ENCODE data around the gene ARHGAP12. TPM values are rescaled to one million over a fixed set of nuclear protein-coding genes. Genes with fewer than 3 reads are reported as not detected.

ARHGAP12 gene
- polyA plus RNA-seq, 1 donor from 2014 or later = 62.6 TPM

DNA sequence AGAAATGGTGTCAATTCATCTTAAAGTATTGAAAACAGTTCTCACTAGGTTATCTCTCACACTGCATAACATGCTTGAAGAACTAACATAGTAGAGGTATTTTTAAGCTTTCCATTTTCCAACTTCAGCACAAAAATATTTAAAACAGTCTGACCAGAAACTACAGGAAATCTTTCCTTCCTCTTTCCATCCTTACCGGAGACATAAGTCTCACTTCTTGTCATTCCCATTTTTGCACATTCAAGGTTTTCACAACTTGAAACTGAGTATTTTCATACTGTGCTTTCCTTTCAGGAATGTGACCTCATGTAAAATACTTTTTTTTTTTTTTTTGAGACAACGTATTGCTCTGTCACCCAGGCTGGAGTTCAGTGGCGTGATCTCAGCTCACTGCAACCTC is 45.2 kb downstream of the ARHGAP12 start:
- no peak for TF ChIP-seq POLR2AphosphoS5 (IDR thresholded peaks at IDR 0.05)
- no peak for TF ChIP-seq MXI1 (conservative IDR thresholded peaks at IDR 0.05; ENCODE audit: poor library complexity, severe bottlenecking)
- no peak for TF ChIP-seq EP300 (conservative IDR thresholded peaks at IDR 0.05; ENCODE audit: poor library complexity, severe bottlenecking)
- TF ChIP-seq, protein P1, sequence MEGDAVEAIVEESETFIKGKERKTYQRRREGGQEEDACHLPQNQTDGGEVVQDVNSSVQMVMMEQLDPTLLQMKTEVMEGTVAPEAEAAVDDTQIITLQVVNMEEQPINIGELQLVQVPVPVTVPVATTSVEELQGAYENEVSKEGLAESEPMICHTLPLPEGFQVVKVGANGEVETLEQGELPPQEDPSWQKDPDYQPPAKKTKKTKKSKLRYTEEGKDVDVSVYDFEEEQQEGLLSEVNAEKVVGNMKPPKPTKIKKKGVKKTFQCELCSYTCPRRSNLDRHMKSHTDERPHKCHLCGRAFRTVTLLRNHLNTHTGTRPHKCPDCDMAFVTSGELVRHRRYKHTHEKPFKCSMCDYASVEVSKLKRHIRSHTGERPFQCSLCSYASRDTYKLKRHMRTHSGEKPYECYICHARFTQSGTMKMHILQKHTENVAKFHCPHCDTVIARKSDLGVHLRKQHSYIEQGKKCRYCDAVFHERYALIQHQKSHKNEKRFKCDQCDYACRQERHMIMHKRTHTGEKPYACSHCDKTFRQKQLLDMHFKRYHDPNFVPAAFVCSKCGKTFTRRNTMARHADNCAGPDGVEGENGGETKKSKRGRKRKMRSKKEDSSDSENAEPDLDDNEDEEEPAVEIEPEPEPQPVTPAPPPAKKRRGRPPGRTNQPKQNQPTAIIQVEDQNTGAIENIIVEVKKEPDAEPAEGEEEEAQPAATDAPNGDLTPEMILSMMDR (IDR thresholded peaks at IDR 0.05; ENCODE audit: poor library complexity, severe bottlenecking) = no peak
- TF ChIP-seq, protein P2, sequence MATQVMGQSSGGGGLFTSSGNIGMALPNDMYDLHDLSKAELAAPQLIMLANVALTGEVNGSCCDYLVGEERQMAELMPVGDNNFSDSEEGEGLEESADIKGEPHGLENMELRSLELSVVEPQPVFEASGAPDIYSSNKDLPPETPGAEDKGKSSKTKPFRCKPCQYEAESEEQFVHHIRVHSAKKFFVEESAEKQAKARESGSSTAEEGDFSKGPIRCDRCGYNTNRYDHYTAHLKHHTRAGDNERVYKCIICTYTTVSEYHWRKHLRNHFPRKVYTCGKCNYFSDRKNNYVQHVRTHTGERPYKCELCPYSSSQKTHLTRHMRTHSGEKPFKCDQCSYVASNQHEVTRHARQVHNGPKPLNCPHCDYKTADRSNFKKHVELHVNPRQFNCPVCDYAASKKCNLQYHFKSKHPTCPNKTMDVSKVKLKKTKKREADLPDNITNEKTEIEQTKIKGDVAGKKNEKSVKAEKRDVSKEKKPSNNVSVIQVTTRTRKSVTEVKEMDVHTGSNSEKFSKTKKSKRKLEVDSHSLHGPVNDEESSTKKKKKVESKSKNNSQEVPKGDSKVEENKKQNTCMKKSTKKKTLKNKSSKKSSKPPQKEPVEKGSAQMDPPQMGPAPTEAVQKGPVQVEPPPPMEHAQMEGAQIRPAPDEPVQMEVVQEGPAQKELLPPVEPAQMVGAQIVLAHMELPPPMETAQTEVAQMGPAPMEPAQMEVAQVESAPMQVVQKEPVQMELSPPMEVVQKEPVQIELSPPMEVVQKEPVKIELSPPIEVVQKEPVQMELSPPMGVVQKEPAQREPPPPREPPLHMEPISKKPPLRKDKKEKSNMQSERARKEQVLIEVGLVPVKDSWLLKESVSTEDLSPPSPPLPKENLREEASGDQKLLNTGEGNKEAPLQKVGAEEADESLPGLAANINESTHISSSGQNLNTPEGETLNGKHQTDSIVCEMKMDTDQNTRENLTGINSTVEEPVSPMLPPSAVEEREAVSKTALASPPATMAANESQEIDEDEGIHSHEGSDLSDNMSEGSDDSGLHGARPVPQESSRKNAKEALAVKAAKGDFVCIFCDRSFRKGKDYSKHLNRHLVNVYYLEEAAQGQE (IDR thresholded peaks at IDR 0.05; ENCODE audit: borderline replicate concordance) = no peak
- no peak for TF ChIP-seq EZH2 (IDR thresholded peaks at IDR 0.05; ENCODE audit: borderline replicate concordance, insufficient read depth, low read length, poor library complexity, severe bottlenecking)
- H3K36me3 ChIP-seq (ENCODE audit: insufficient read depth, low read length) = no peaks in the 10 kb centered on the region
- H3K4me2 ChIP-seq (ENCODE audit: low read length) = no peak overlapping the region
- H3K27me3 ChIP-seq (ENCODE audit: insufficient read depth, low read depth, low read length) = no peaks in the 10 kb centered on the region
- no peaks in the 10 kb centered on the region for H4K20me1 ChIP-seq (ENCODE audit: insufficient read depth)
- no peak overlapping the region for H2AFZ ChIP-seq (ENCODE audit: low read depth, low read length)
- no peaks in the 10 kb centered on the region for H3F3A ChIP-seq (ENCODE audit: insufficient read depth, low read length, poor library complexity, severe bottlenecking)
- peaks cover 10% of the 10 kb centered on the region for H3K79me2 ChIP-seq (replicated peaks; ENCODE audit: insufficient read depth, low read length)
- H3K4me3 ChIP-seq (ENCODE audit: low read length) = no peak overlapping the region
- no peaks in the 10 kb centered on the region for H3K9me3 ChIP-seq (ENCODE audit: low read length)
- no peak overlapping the region for H3K27ac ChIP-seq (ENCODE audit: low read length)
- H3K9me2 ChIP-seq (ENCODE audit: insufficient read depth, low read length) = no peaks in the 10 kb centered on the region
- H3K9ac ChIP-seq (ENCODE audit: low read length) = no peak overlapping the region

GRCh38 chr10:31878486-31878885 is 50.1 kb downstream of the ARHGAP12 start:
- Histone ChIP-seq H2AFZ (ENCODE audit: low read depth, low read length) (no peak overlapping the region), H3K27me3 (ENCODE audit: insufficient read depth, low read depth, low read length) (no peaks in the 10 kb centered on the region), H3K27ac (ENCODE audit: low read length) (no peak overlapping the region), H4K20me1 (ENCODE audit: insufficient read depth) (no peaks in the 10 kb centered on the region), H3K9me2 (ENCODE audit: insufficient read depth, low read length) (no peaks in the 10 kb centered on the region), H3K9ac (ENCODE audit: low read length) (no peak overlapping the region), H3K4me2 (ENCODE audit: low read length) (no peak overlapping the region), H3K79me2 (replicated peaks; ENCODE audit: insufficient read depth, low read length) (no peaks in the 10 kb centered on the region), H3K36me3 (ENCODE audit: insufficient read depth, low read length) (no peaks in the 10 kb centered on the region), H3F3A (ENCODE audit: insufficient read depth, low read length, poor library complexity, severe bottlenecking) (no peaks in the 10 kb centered on the region), H3K9me3 (ENCODE audit: low read length) (no peaks in the 10 kb centered on the region), H3K4me3 (ENCODE audit: low read length) (no peak overlapping the region)
- no peak for TF ChIP-seq EP300 (conservative IDR thresholded peaks at IDR 0.05; ENCODE audit: poor library complexity, severe bottlenecking)
- no peak for TF ChIP-seq MXI1 (conservative IDR thresholded peaks at IDR 0.05; ENCODE audit: poor library complexity, severe bottlenecking)
- TF ChIP-seq TAF1 (IDR thresholded peaks at IDR 0.05; ENCODE audit: low read depth) = no peak
- TF ChIP-seq EZH2 (IDR thresholded peaks at IDR 0.05; ENCODE audit: borderline replicate concordance, insufficient read depth, low read length, poor library complexity, severe bottlenecking) = no peak
- TF ChIP-seq, protein P1 (IDR thresholded peaks at IDR 0.05; ENCODE audit: poor library complexity, severe bottlenecking) = no peak

Measured in neural cell (in vitro differentiated cells).